CD14-positive monocyte (primary cell): ENCODE measurements around the gene ACBD5. TPM values are rescaled to one million over a fixed set of nuclear protein-coding genes. Genes with fewer than 3 reads are reported as not detected.

ENCODE experiments used
- DNase-seq, 3 donors: peaks; one replicate each; pipeline ENCODE4 v3.0.0-alpha.2; 2011 to 2022
- H2AFZ ChIP-seq: 2 replicates; pipeline ENCODE4 v1.6.0; 2012; ENCODE audit warnings: mild to moderate bottlenecking, low read depth, low read length, inconsistent platforms; ENCODE audit not compliant: insufficient read depth, poor library complexity, severe bottlenecking
- H3K27ac ChIP-seq, 2 donors: 1 replicate in 1 of 2; 2 replicates in 1 of 2; pipeline ENCODE4 v1.5.1; 2012 to 2013; ENCODE audit warnings: low read length in 2 of 2, control low read depth in 1 of 2, inconsistent platforms in 1 of 2, low read depth in 1 of 2, mild to moderate bottlenecking in 1 of 2
- H3K27me3 ChIP-seq, 2 donors: one replicate each; pipeline versions ENCODE4 v1.6.0 to v1.6.1; 2011 to 2013; ENCODE audit warnings: low read length in 2 of 2; ENCODE audit not compliant: control insufficient read depth in 2 of 2, insufficient read depth in 2 of 2
- H3K36me3 ChIP-seq, 2 donors: replicated peaks in 1 of 2; 1 replicate in 1 of 2; 2 replicates in 1 of 2; pipeline versions ENCODE4 v1.5.1 to v1.6.1; 2012 to 2013; ENCODE audit warnings: low read length in 2 of 2, control low read depth in 1 of 2, inconsistent platforms in 1 of 2, mild to moderate bottlenecking in 1 of 2; ENCODE audit not compliant: insufficient read depth in 2 of 2, control insufficient read depth in 1 of 2
- H3K4me1 ChIP-seq, 2 donors: 1 replicate in 1 of 2; 2 replicates in 1 of 2; pipeline versions ENCODE4 v1.5.1 to v1.6.1; 2012 to 2013; ENCODE audit warnings: low read length in 2 of 2, control low read depth in 1 of 2, inconsistent platforms in 1 of 2, mild to moderate bottlenecking in 1 of 2, moderate library complexity in 1 of 2; ENCODE audit not compliant: insufficient read depth in 2 of 2, control insufficient read depth in 1 of 2
- H3K4me2 ChIP-seq: replicated peaks from 2 replicates; pipeline ENCODE3; 2012; ENCODE audit warnings: low read length, moderate library complexity, mild to moderate bottlenecking; ENCODE audit not compliant: poor library complexity, severe bottlenecking; ENCODE audit errors: extremely low read depth
- H3K4me3 ChIP-seq, 3 experiments: fragments of 200-600 bp in 1 of 3; sonication (generic) in 1 of 3; replicated peaks in 1 of 3; 1 replicate in 2 of 3; 2 replicates in 1 of 3; pipeline ENCODE4 v1.5.1; 2011 to 2013; ENCODE audit warnings: low read length in 3 of 3, mild to moderate bottlenecking in 3 of 3, control low read depth in 2 of 3, low read depth in 2 of 3, inconsistent platforms in 1 of 3, moderate library complexity in 1 of 3
- H3K79me2 ChIP-seq: 2 replicates; pipeline ENCODE4 v1.6.0; 2012; ENCODE audit warnings: mild to moderate bottlenecking, control low read depth, inconsistent platforms, low read length, moderate library complexity; ENCODE audit not compliant: insufficient read depth
- H3K9ac ChIP-seq: 2 replicates; pipeline ENCODE4 v1.6.0; 2017; ENCODE audit warnings: low read length, mild to moderate bottlenecking; ENCODE audit not compliant: insufficient read depth, poor library complexity, severe bottlenecking
- H3K9me3 ChIP-seq, 2 donors: replicated peaks in 1 of 2; 1 replicate in 1 of 2; 2 replicates in 1 of 2; pipeline versions ENCODE4 v1.5.1 to v1.6.1; 2012 to 2013; ENCODE audit warnings: low read length in 2 of 2, control low read depth in 1 of 2; ENCODE audit not compliant: control insufficient read depth in 1 of 2, insufficient read depth in 1 of 2
- H4K20me1 ChIP-seq: 2 replicates; pipeline ENCODE4 v1.6.0; 2012; ENCODE audit warnings: mild to moderate bottlenecking, low read length, control low read depth, moderate library complexity; ENCODE audit not compliant: insufficient read depth
- H3K27ac Mint-ChIP-seq, 7 donors: one replicate each; pipeline ENCODE4 v1.8.0; 2020; ENCODE audit warnings: mild to moderate bottlenecking in 7 of 7, mixed read lengths in 7 of 7, moderate library complexity in 6 of 7, inconsistent platforms in 2 of 7
- H3K27me3 Mint-ChIP-seq, 3 donors: one replicate each; pipeline ENCODE4 v1.8.0; 2021 to 2022; ENCODE audit warnings: low read depth in 3 of 3, mild to moderate bottlenecking in 3 of 3, mixed read lengths in 3 of 3, moderate library complexity in 3 of 3, inconsistent platforms in 1 of 3
- H3K36me3 Mint-ChIP-seq, 2 donors: one replicate each; pipeline ENCODE4 v1.8.0; 2020; ENCODE audit warnings: mixed read lengths in 2 of 2, inconsistent platforms in 1 of 2, mild to moderate bottlenecking in 1 of 2
- H3K4me1 Mint-ChIP-seq: one replicate; pipeline ENCODE4 v1.8.0; 2020; ENCODE audit warnings: mild to moderate bottlenecking, mixed read lengths
- H3K4me3 Mint-ChIP-seq, 2 donors: one replicate each; pipeline ENCODE4 v1.8.0; 2020; ENCODE audit warnings: mild to moderate bottlenecking in 2 of 2, mixed read lengths in 2 of 2, moderate library complexity in 1 of 2
- H3K9me3 Mint-ChIP-seq, 7 donors: one replicate each; pipeline ENCODE4 v1.8.0; 2020 to 2022; ENCODE audit warnings: mixed read lengths in 7 of 7, mild to moderate bottlenecking in 6 of 7, moderate library complexity in 6 of 7, inconsistent platforms in 2 of 7
- CTCF ChIP-seq: fragments of 200-600 bp; IDR thresholded peaks from one replicate; pipeline ENCODE4 v1.8.0; 2022; ENCODE audit warnings: antibody characterized with exemption, mild to moderate bottlenecking
- WGBS: methylation state at CpG from one replicate; pipeline ENCODE4 v1.1.5; 2013; ENCODE audit warnings: missing lambda C conversion rate; ENCODE audit not compliant: insufficient coverage; 5-methylcytosine and 5-hydroxymethylcytosine counted together
- intact Hi-C, 2 donors: fragments of 100-400 bp; cut with micrococcal nuclease; formaldehyde crosslinking; loops; one replicate each; pipeline versions ENCODE4 v1.15.0 to v1.15.1; 2023
- polyA plus RNA-seq, 3 donors: library from polyadenylated mRNA; depleted of rRNA in 1 of 3; unstranded in 2 of 3; stranded (reverse) in 1 of 3; fragments of 300-500 nt in 2 of 3; fragments of >200 nt in 1 of 3; fragmentation: Illumina TruSeq in 2 of 3; gene quantifications; 1 replicate in 2 of 3; 2 replicates in 1 of 3; pipeline ENCODE4 v1.2.3, GENCODE V29; 2012 to 2021

The ACBD5 gene
- polyA plus RNA-seq, 3 donors = 13.6 to 17.5 (median 15.5) TPM

- Histone ChIP-seq H2AFZ (peak within 1 kb of the TSS; percentile 69), H3K27me3 (no peaks in the 10 kb centered on the region), H3K9ac (peak within 1 kb of the TSS; percentile 93), H4K20me1 (peaks cover 22% of the 10 kb centered on the region), H3K79me2 (peaks cover 80% of the 10 kb centered on the region), H3K4me1 (peaks cover 19 to 27% of the 10 kb centered on the region in 2 donors), H3K4me3 (peak within 1 kb of the TSS; percentile 78 to 89 (median 85)), H3K36me3 (peaks cover 14 to 25% of the 10 kb centered on the region in 2 donors), H3K4me2 (peak within 1 kb of the TSS; percentile 100), H3K9me3 (no peaks in the 10 kb centered on the region), H3K27ac (peak within 1 kb of the TSS; percentile 98 to 99)
- WGBS = under 1% methylated on average over 55 of the region's 55 CpGs
- H3K36me3 Mint-ChIP-seq = peaks cover 7 to 14% of the 10 kb centered on the region in 2 donors
- peaks cover 0 to 12% (median 0%) of the 10 kb centered on the region in 7 donors for H3K9me3 Mint-ChIP-seq
- H3K4me1 Mint-ChIP-seq = peaks cover 34% of the 10 kb centered on the region
- TF ChIP-seq CTCF = no peak
- peak; percentile 90 to 96 (median 95) for DNase-seq
- intact Hi-C loops = loop anchor here (2.0 kb wide), 1 partner anchor 88 kb away; no protein-coding TSS in a partner anchor
- peak within 1 kb of the TSS; percentile 100 for H3K27ac Mint-ChIP-seq
- H3K27me3 Mint-ChIP-seq = no peaks in the 10 kb centered on the region
- peak within 1 kb of the TSS; percentile 99 to 100 for H3K4me3 Mint-ChIP-seq
Observed at GRCh38 chr10:27155066-27155754, 85.4 kb downstream of the ACBD5 start, which contains the start of gene MASTL. Gene MASTL (plus strand): TSS chr10:27155352. CDS start chr10:27155427, 75 bp downstream.

- H3K4me1 Mint-ChIP-seq = peaks cover 35% of the 10 kb centered on the region
- Histone ChIP-seq H3K36me3 (peaks cover under 1 to 19% of the 10 kb centered on the region in 2 donors), H3K79me2 (peaks cover 90% of the 10 kb centered on the region), H3K4me3 (peak overlapping the region; percentile 78 to 89 (median 85)), H3K4me2 (peak overlapping the region; percentile 100), H3K9ac (peak overlapping the region; percentile 93), H3K9me3 (no peaks in the 10 kb centered on the region), H3K27me3 (no peaks in the 10 kb centered on the region), H4K20me1 (peaks cover 35% of the 10 kb centered on the region), H2AFZ (peak overlapping the region; percentile 68), H3K4me1 (peaks cover 19 to 27% of the 10 kb centered on the region in 2 donors), H3K27ac (peak overlapping the region; percentile 98 to 99)
- no peak for TF ChIP-seq CTCF
- H3K27ac Mint-ChIP-seq = peak overlapping the region; percentile 100
- H3K27me3 Mint-ChIP-seq = no peaks in the 10 kb centered on the region
- peak in 1 of 3 donors; percentile 14 for DNase-seq
- under 1% methylated on average over 15 of the region's 18 CpGs for WGBS
- peaks cover 9 to 18% of the 10 kb centered on the region in 2 donors for H3K36me3 Mint-ChIP-seq
- peaks cover 0 to 12% (median 0%) of the 10 kb centered on the region in 7 donors for H3K9me3 Mint-ChIP-seq
- intact Hi-C loops = loop anchor here (2.0 to 5.0 kb wide), 2 partner anchors 52 to 89 kb away; partner anchors contain the start of gene ANKRD26 (in 1 of the 2)
- peak overlapping the region; percentile 99 to 100 for H3K4me3 Mint-ChIP-seq
Observed at GRCh38 chr10:27153845-27154193, 86.8 kb downstream of the ACBD5 start.
